Stomach (tissue), 9 donors: Measurements from ENCODE around the gene IP6K1. TPM values are rescaled to one million over a fixed set of nuclear protein-coding genes. Genes with fewer than 3 reads are reported as not detected.

Source experiments
- DNase-seq, 2 donors: peaks; one replicate each; pipeline versions ENCODE4 v3.0.0 to v3.0.0-alpha.2; 2013 to 2019
- H3K27ac ChIP-seq, 5 donors: fragments of 200-600 bp in 4 of 5; sonication (generic) in 4 of 5; one replicate each; pipeline ENCODE4 v1.5.1; 2013 to 2019; ENCODE audit warnings: mild to moderate bottlenecking in 1 of 5, moderate library complexity in 1 of 5
- H3K27me3 ChIP-seq, 3 donors: fragments of 200-600 bp; sonication (generic); one replicate each; pipeline ENCODE4 v1.5.1; 2017 to 2019; ENCODE audit warnings: mixed run types in 1 of 3
- H3K36me3 ChIP-seq, 4 donors: fragments of 200-600 bp; sonication (generic); 1 replicate in 3 of 4; 2 replicates in 1 of 4; pipeline ENCODE4 v1.5.1; 2016 to 2019
- H3K4me1 ChIP-seq, 4 donors: fragments of 200-600 bp; sonication (generic); one replicate each; pipeline ENCODE4 v1.5.1; 2016 to 2019
- H3K4me3 ChIP-seq, 4 donors: fragments of 200-600 bp; sonication (generic) in 3 of 4; one replicate each; pipeline ENCODE4 v1.5.1; 2016 to 2019; ENCODE audit warnings: mild to moderate bottlenecking in 1 of 4
- H3K9me3 ChIP-seq, 4 donors: fragments of 200-600 bp; sonication (generic); one replicate each; pipeline ENCODE4 v1.5.1; 2016 to 2019
- EP300 ChIP-seq: sonication (generic); formaldehyde crosslinking; IDR thresholded peaks from one replicate; pipeline ENCODE4 v1.6.1; 2017; ENCODE audit warnings: antibody characterized with exemption
- POLR2A ChIP-seq, 4 donors: fragments of 450-650 bp; IDR thresholded peaks; one replicate each; pipeline ENCODE4 v1.6.1; 2016; ENCODE audit warnings: antibody characterized with exemption in 4 of 4, control low read depth in 2 of 4, mild to moderate bottlenecking in 1 of 4, moderate library complexity in 1 of 4
- POLR2AphosphoS5 ChIP-seq, 3 donors: sonication (generic); formaldehyde crosslinking; IDR thresholded peaks; one replicate each; pipeline ENCODE4 v1.6.1; 2016; ENCODE audit warnings: antibody characterized with exemption in 3 of 3
- WGBS, 5 donors: extraction: QIAGEN DNeasy Blood & Tissue Kit in 3 of 5; methylation state at CpG; one replicate each; pipeline versions ENCODE4 v1.1.5 to v1.1.7; 2013 to 2018; 5-methylcytosine and 5-hydroxymethylcytosine counted together
- intact Hi-C: fragments of 100-400 bp; cut with DNase I; formaldehyde crosslinking; loops from one replicate; pipeline ENCODE4 v1.15.1; 2023; ENCODE audit warnings: low total_unique reads
- polyA plus RNA-seq, 3 donors: library from polyadenylated mRNA; stranded (reverse); fragments of 200-250 nt; gene quantifications; one replicate each; pipeline ENCODE4 v1.2.3, GENCODE V29; 2013
- total RNA-seq, 5 donors: library from RNA; depleted of rRNA; stranded (reverse); fragments of >200 nt; gene quantifications; one replicate each; pipeline versions ENCODE4 v1.1.0 to v1.2.3, GENCODE V29; 2014 to 2016
- TF ChIP-seq, protein P1 (sequence below), 7 experiments: fragments of 450-650 bp in 4 of 7; fragments of 200-600 bp in 3 of 7; sonication (generic) in 3 of 7; IDR thresholded peaks; one replicate each; pipeline ENCODE4 v1.5.1; 2016 to 2019; ENCODE audit warnings: antibody characterized with exemption in 7 of 7, control low read depth in 2 of 7, mild to moderate bottlenecking in 1 of 7
- donor health status: healthy with polysubstance abuse.
- donor health status: Bipolar disorder and iron deficiency.
- donor health status: healthy.

The IP6K1 gene
- total and polyA plus RNA-seq, 8 donors: 7.7 to 68.3 (median 21.6) TPM

DNA sequence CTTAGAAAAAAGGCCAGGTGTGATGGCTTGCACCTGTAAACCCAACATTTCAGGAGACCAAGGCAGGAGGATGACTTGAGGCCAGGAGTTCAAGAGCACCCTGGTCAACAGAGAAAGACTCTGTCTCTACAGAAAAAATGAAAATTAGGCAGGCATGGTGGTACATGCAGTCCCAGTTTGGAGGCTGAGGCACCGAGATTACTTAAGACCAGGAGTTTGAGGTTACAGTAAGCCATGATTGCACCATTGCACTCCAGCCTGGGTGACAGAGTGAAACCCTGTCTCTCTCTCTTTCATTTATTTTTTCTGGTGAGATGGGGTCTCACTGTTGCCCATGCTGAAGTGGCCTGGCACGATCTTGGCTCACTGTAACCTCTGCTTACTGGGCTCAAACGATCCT lies 24.7 kb downstream of the IP6K1 start:
- H3K4me1 ChIP-seq: peaks cover 0 to 30% (median 14%) of the 10 kb centered on the region in 4 donors
- H3K4me3 ChIP-seq: no peak overlapping the region
- no peak overlapping the region for H3K27ac ChIP-seq
- DNase-seq: no peak
- peaks cover 0 to 19% (median 16%) of the 10 kb centered on the region in 4 donors for H3K36me3 ChIP-seq
- TF ChIP-seq POLR2A (IDR thresholded peaks at IDR 0.05) (no peak), EP300 (no peak), POLR2AphosphoS5 (IDR thresholded peaks at IDR 0.05) (no peak)
- TF ChIP-seq, protein P1, sequence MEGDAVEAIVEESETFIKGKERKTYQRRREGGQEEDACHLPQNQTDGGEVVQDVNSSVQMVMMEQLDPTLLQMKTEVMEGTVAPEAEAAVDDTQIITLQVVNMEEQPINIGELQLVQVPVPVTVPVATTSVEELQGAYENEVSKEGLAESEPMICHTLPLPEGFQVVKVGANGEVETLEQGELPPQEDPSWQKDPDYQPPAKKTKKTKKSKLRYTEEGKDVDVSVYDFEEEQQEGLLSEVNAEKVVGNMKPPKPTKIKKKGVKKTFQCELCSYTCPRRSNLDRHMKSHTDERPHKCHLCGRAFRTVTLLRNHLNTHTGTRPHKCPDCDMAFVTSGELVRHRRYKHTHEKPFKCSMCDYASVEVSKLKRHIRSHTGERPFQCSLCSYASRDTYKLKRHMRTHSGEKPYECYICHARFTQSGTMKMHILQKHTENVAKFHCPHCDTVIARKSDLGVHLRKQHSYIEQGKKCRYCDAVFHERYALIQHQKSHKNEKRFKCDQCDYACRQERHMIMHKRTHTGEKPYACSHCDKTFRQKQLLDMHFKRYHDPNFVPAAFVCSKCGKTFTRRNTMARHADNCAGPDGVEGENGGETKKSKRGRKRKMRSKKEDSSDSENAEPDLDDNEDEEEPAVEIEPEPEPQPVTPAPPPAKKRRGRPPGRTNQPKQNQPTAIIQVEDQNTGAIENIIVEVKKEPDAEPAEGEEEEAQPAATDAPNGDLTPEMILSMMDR (IDR thresholded peaks at IDR 0.05): no peak
- no peaks in the 10 kb centered on the region for H3K9me3 ChIP-seq
- intact Hi-C loops: no loop called here
- 88 to 94% (median 93%) methylated on average over 3 of the region's 3 CpGs for WGBS, 5 donors
- H3K27me3 ChIP-seq: no peaks in the 10 kb centered on the region

DNA sequence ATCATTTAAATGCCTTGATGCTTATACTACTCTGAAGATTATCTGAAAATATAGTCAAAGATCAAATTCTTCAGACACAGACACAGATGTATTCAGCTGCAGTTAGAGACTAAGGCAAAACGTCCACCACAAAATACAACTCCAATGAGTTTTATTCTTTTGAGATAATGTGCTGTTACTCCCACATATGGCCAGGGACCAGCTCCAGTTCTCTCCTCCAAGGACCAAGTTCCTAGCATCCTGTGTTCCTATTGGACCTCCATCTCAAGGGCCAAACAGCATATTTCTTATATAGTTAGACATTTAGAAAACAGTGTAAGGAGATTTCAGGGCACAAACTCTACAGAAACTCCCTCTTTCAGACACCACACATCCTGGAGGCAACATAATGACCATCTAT lies 27.1 kb downstream of the IP6K1 start:
- H3K9me3 ChIP-seq: no peaks in the 10 kb centered on the region
- TF ChIP-seq POLR2A (IDR thresholded peaks at IDR 0.05): no peak
- TF ChIP-seq POLR2AphosphoS5 (IDR thresholded peaks at IDR 0.05): no peak
- TF ChIP-seq EP300: no peak
- TF ChIP-seq, protein P1 (IDR thresholded peaks at IDR 0.05): no peak
- peak in 1 of 2 donors; percentile 20 for DNase-seq
- peaks cover 0 to 8% (median 6%) of the 10 kb centered on the region in 4 donors for H3K36me3 ChIP-seq
- no peak overlapping the region for H3K4me3 ChIP-seq
- peaks cover 0 to 48% (median 22%) of the 10 kb centered on the region in 4 donors for H3K4me1 ChIP-seq
- intact Hi-C loops: no loop called here
- no peaks in the 10 kb centered on the region for H3K27me3 ChIP-seq
- H3K27ac ChIP-seq: no peak overlapping the region
- WGBS, 5 donors: 19 to 44% (median 34%) methylated on average over 1 of the region's 1 CpG

DNA sequence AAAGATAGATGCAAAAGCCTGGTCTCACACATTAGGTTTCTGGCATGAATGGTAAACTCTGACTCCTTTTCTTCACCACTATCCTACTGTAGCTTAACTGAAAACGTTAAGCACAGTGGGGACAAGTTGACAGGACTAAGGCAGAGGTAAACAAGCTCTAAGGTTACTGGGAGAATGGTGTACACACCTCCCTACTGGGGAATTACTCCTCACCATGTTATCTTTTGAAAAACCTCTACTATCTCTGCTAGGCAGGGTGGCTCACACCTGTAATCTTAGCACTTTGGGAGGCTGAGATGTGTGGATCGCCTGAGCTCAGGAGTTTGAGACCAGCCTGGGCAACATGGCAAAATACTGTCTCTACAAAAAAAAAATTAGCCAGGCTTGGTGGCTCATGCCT lies 29.1 kb downstream of the IP6K1 start:
- no peak overlapping the region for H3K27ac ChIP-seq
- 47 to 66% (median 59%) methylated on average over 2 of the region's 2 CpGs for WGBS, 5 donors
- no peaks in the 10 kb centered on the region for H3K9me3 ChIP-seq
- TF ChIP-seq POLR2A (IDR thresholded peaks at IDR 0.05) (no peak), POLR2AphosphoS5 (IDR thresholded peaks at IDR 0.05) (no peak), EP300 (no peak)
- TF ChIP-seq, protein P1 (IDR thresholded peaks at IDR 0.05): no peak
- intact Hi-C loops: no loop called here
- no peak overlapping the region for H3K4me3 ChIP-seq
- DNase-seq: no peak
- H3K4me1 ChIP-seq: peaks cover 7 to 59% (median 32%) of the 10 kb centered on the region in 4 donors
- no peaks in the 10 kb centered on the region for H3K36me3 ChIP-seq
- H3K27me3 ChIP-seq: no peaks in the 10 kb centered on the region

DNA sequence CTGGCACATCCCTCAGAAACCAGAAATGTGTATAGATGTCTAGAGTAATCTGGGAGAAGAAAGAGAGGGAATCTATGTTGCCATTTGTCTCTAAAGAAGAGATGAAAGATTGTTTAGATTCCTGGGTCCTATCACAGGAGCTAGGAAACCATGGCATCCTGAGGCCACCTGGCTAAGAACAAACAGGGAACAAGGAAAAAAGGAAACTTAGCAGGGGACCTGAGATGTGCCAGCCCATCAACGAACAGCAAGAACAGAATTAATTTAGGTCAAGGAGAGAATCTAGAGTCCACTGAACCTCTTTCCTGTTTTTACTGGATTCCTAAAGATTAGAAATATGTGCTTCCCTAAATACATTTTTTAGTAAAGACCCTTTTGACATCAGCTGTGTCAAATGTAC lies 30.3 kb downstream of the IP6K1 start:
- Histone ChIP-seq H3K4me3 (no peak overlapping the region), H3K9me3 (no peaks in the 10 kb centered on the region), H3K4me1 (peaks cover 7 to 60% (median 35%) of the 10 kb centered on the region in 4 donors), H3K27ac (no peak overlapping the region), H3K36me3 (no peaks in the 10 kb centered on the region), H3K27me3 (no peaks in the 10 kb centered on the region)
- intact Hi-C loops: no loop called here
- DNase-seq: no peak
- TF ChIP-seq EP300 (no peak), POLR2AphosphoS5 (IDR thresholded peaks at IDR 0.05) (no peak), POLR2A (IDR thresholded peaks at IDR 0.05) (no peak)
- TF ChIP-seq, protein P1 (IDR thresholded peaks at IDR 0.05): no peak
- WGBS, 5 donors: 57 to 70% (median 63%) methylated on average over 1 of the region's 1 CpG
